Ovary (tissue), 9 donors: ENCODE measurements around the gene KCNJ6. TPM values are rescaled to one million over a fixed set of nuclear protein-coding genes. Genes with fewer than 3 reads are reported as not detected.

Experiments
- DNase-seq, 5 donors: peaks; one replicate each; pipeline ENCODE4 v3.0.0-alpha.2; 2019 to 2020
- H3K27ac ChIP-seq, 2 donors: fragments of 200-600 bp; one replicate each; pipeline versions ENCODE4 v1.5.1 to v1.8.0; 2019 to 2022
- H3K27me3 ChIP-seq: fragments of 200-600 bp; one replicate; pipeline ENCODE4 v1.8.0; 2022
- H3K36me3 ChIP-seq: fragments of 200-600 bp; sonication (generic); one replicate; pipeline ENCODE4 v1.5.1; 2019
- H3K4me1 ChIP-seq: one replicate; pipeline ENCODE4 v1.8.1; 2013; ENCODE audit warnings: mild to moderate bottlenecking, moderate library complexity; ENCODE audit not compliant: insufficient read depth
- H3K4me3 ChIP-seq: fragments of 200-600 bp; sonication (generic); one replicate; pipeline ENCODE4 v1.5.1; 2017
- H3K9me3 ChIP-seq, 2 donors: fragments of 200-600 bp in 1 of 2; sonication (generic) in 1 of 2; one replicate each; pipeline versions ENCODE4 v1.5.1 to v1.8.1; 2013 to 2019; ENCODE audit warnings: mild to moderate bottlenecking in 1 of 2, moderate library complexity in 1 of 2
- CTCF ChIP-seq, 3 donors: fragments of 450-650 bp in 2 of 3; fragments of 200-600 bp in 1 of 3; IDR thresholded peaks; one replicate each; pipeline versions ENCODE4 v1.5.1 to v1.8.0; 2016 to 2022; ENCODE audit warnings: antibody characterized with exemption in 3 of 3, mild to moderate bottlenecking in 1 of 3
- EP300 ChIP-seq: sonication (generic); formaldehyde crosslinking; IDR thresholded peaks from one replicate; pipeline ENCODE4 v1.6.1; 2017; ENCODE audit warnings: antibody characterized with exemption
- POLR2A ChIP-seq: fragments of 450-650 bp; IDR thresholded peaks from one replicate; pipeline ENCODE4 v1.6.1; 2017; ENCODE audit warnings: antibody characterized with exemption, mild to moderate bottlenecking, moderate library complexity
- WGBS, 3 donors: extraction: QIAGEN DNeasy Blood & Tissue Kit in 1 of 3; methylation state at CpG; one replicate each; pipeline versions ENCODE4 v1.1.5 to v1.1.7; 2013 to 2017; 5-methylcytosine and 5-hydroxymethylcytosine counted together
- intact Hi-C, 4 donors: fragments of 100-400 bp; cut with DNase I; formaldehyde crosslinking; loops; one replicate each; pipeline versions ENCODE4 v1.11.0 to v1.15.1; 2022 to 2023
- polyA plus RNA-seq, 2 donors: library from polyadenylated mRNA; stranded (reverse); fragments of 200-250 nt in 1 of 2; fragments of 350-450 nt in 1 of 2; fragmentation: Illumina TruSeq in 1 of 2; extraction: RNeasy Lipid Tissue Mini Kit (QIAGEN cat#74804) in 1 of 2; gene quantifications; one replicate each; pipeline ENCODE4 v1.2.3, GENCODE V29; 2013 to 2014
- total RNA-seq, 7 donors: library from RNA; depleted of rRNA in 2 of 7; stranded (reverse); fragments of >200 nt in 2 of 7; fragmentation: NEBNext Ultra II Directional in 3 of 7; extraction: Animal tissue kit (Norgen Biotek cat#: 25700) in 3 of 7; gene quantifications; one replicate each; pipeline versions ENCODE4 v1.1.0 to v1.2.4, GENCODE V29; 2016 to 2023
- donor health status: DM: no; HTN: no; CAD: no; lungs with moderate emphysema.
- donor health status: DM: no; HTN: no; CAD: no.
- donor health status: Bipolar disorder and iron deficiency.
- donor health status: DM: yes; HTN: yes; CAD: no.
- donor health status: DM: no; HTN: no; CAD: no.
- donor health status: DM: yes; HTN: yes; CAD: no.

The KCNJ6 gene
- total and polyA plus RNA-seq, 9 donors, result 0.01 TPM; not detected in 8

GRCh38 chr21:37630872-37631271, 285.4 kb downstream of the KCNJ6 start:
- Histone ChIP-seq H3K27ac (no peak overlapping the region), H3K4me1 (no peaks in the 10 kb centered on the region), H3K27me3 (no peaks in the 10 kb centered on the region), H3K9me3 (no peaks in the 10 kb centered on the region), H3K36me3 (no peaks in the 10 kb centered on the region), H3K4me3 (no peak overlapping the region)
- intact Hi-C loops, result no loop called here
- TF ChIP-seq CTCF (IDR thresholded peaks at IDR 0.05) (no peak), POLR2A (no peak), EP300 (no peak)
- no peak for DNase-seq
- WGBS, 3 donors, result 77 to 80% (median 79%) methylated on average over 2 of the region's 2 CpGs

GRCh38 chr21:37628362-37628761, 287.9 kb downstream of the KCNJ6 start:
- 92 to 95% (median 92%) methylated on average over 3 of the region's 3 CpGs for WGBS, 3 donors
- H3K36me3 ChIP-seq, result no peaks in the 10 kb centered on the region
- no peak overlapping the region for H3K27ac ChIP-seq
- no peaks in the 10 kb centered on the region for H3K4me1 ChIP-seq
- DNase-seq, result no peak
- intact Hi-C loops, result no loop called here
- no peak overlapping the region for H3K4me3 ChIP-seq
- H3K27me3 ChIP-seq, result no peaks in the 10 kb centered on the region
- H3K9me3 ChIP-seq, result no peaks in the 10 kb centered on the region
- TF ChIP-seq EP300, result no peak
- TF ChIP-seq POLR2A, result no peak
- TF ChIP-seq CTCF (IDR thresholded peaks at IDR 0.05), result no peak

- H3K9me3 ChIP-seq, result no peaks in the 10 kb centered on the region
- no peak overlapping the region for H3K4me3 ChIP-seq
- H3K27me3 ChIP-seq, result no peaks in the 10 kb centered on the region
- no peak overlapping the region for H3K27ac ChIP-seq
- intact Hi-C loops, result no loop called here
- WGBS, 3 donors, result 90 to 96% (median 95%) methylated on average over 2 of the region's 2 CpGs
- no peaks in the 10 kb centered on the region for H3K36me3 ChIP-seq
- TF ChIP-seq EP300, result no peak
- no peak for TF ChIP-seq POLR2A
- TF ChIP-seq CTCF (IDR thresholded peaks at IDR 0.05), result no peak
- no peaks in the 10 kb centered on the region for H3K4me1 ChIP-seq
- no peak for DNase-seq
These were observed 288.7 kb downstream of the KCNJ6 start for GRCh38 chr21:37627561-37627960.

GRCh38 chr21:37627074-37627473, 289.2 kb downstream of the KCNJ6 start:
- intact Hi-C loops, result no loop called here
- H3K4me1 ChIP-seq, result no peaks in the 10 kb centered on the region
- no peak for DNase-seq

More at GRCh38 chr21:37627074-37627473, 289.2 kb downstream of the KCNJ6 start:
- H3K27ac ChIP-seq, result no peak overlapping the region
- WGBS, 3 donors, result 45 to 60% (median 59%) methylated on average over 4 of the region's 4 CpGs
- no peaks in the 10 kb centered on the region for H3K27me3 ChIP-seq
- no peaks in the 10 kb centered on the region for H3K9me3 ChIP-seq
- H3K36me3 ChIP-seq, result no peaks in the 10 kb centered on the region
- TF ChIP-seq POLR2A (no peak), CTCF (IDR thresholded peaks at IDR 0.05) (no peak), EP300 (no peak)
- H3K4me3 ChIP-seq, result no peak overlapping the region
